GM18526 (cell line): Measurements from ENCODE around the gene ATN1.

Experiments
- POLR2A ChIP-seq: IDR thresholded peaks from 3 replicates; pipeline ENCODE4 v1.6.1; 2011; ENCODE audit not compliant: insufficient read length; ENCODE audit errors: extremely low read depth

The ATN1 gene

GRCh38 chr12:6921996-6922946 lies 5.5 kb upstream of the ATN1 start:
- no peak for TF ChIP-seq POLR2A

GRCh38 chr12:6923003-6923732 lies 4.6 kb upstream of the ATN1 start:
- no peak for TF ChIP-seq POLR2A

- TF ChIP-seq POLR2A: no peak
Measured at GRCh38 chr12:6923851-6924250, 3.9 kb upstream of the ATN1 start.

GRCh38 chr12:6925239-6925539 lies 2.6 kb upstream of the ATN1 start:
- TF ChIP-seq POLR2A: no peak

- TF ChIP-seq POLR2A: no peak
Measured at GRCh38 chr12:6925540-6926279, 2.0 kb upstream of the ATN1 start.

- TF ChIP-seq POLR2A: no peak
Measured at GRCh38 chr12:6928022-6928702, 403 bp downstream of the ATN1 start.

- no peak for TF ChIP-seq POLR2A
Measured at GRCh38 chr12:6928703-6929407, 1.1 kb downstream of the ATN1 start.

GRCh38 chr12:6929466-6930452 lies 2.0 kb downstream of the ATN1 start:
- no peak for TF ChIP-seq POLR2A

- TF ChIP-seq POLR2A: no peak
Measured at GRCh38 chr12:6932766-6933165, 5.0 kb downstream of the ATN1 start.

GRCh38 chr12:6934110-6934509 lies 6.4 kb downstream of the ATN1 start:
- TF ChIP-seq POLR2A: no peak

GRCh38 chr12:6935371-6936193 lies 7.8 kb downstream of the ATN1 start:
- no peak for TF ChIP-seq POLR2A

- no peak for TF ChIP-seq POLR2A
Measured at GRCh38 chr12:6936194-6936635, 8.5 kb downstream of the ATN1 start.

- TF ChIP-seq POLR2A: no peak
Measured at GRCh38 chr12:6936636-6937480, 9.1 kb downstream of the ATN1 start.
